Measurements from ENCODE around the gene OR2V1. TPM values are rescaled to one million over a fixed set of nuclear protein-coding genes. Genes with fewer than 3 reads are reported as not detected.

OR2V1 gene
- total RNA-seq, 6 experiments from 2014 or later: not detected

DNA sequence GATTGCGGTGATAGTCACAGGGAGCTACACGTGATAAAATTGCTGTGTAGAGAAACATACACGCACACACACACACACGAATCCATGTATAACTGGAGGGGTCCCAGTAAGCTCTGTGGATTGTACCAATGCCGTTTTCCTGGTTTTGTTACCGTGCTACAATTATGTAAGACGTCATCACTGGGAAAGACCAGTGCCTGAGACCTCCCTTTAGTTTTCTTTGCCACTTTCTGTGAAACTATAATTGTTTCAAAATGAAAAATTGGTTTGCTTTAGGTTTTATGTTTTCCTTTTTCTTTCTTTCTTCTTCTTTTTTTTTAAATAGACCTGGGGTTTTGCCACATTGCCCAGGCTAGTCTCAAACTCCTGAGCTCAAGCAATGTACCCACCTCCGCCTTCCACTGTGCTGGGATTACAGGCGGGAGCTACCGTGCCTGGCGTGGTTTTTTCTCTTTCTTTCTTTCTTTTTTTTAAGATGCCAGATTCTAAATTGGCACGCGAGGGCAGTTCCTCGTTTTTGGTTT lies 37.7 kb upstream of the OR2V1 start:
- H3K27me3 ChIP-seq: peaks cover 0 to 23% of the 10 kb centered on the region in 2 donors

DNA sequence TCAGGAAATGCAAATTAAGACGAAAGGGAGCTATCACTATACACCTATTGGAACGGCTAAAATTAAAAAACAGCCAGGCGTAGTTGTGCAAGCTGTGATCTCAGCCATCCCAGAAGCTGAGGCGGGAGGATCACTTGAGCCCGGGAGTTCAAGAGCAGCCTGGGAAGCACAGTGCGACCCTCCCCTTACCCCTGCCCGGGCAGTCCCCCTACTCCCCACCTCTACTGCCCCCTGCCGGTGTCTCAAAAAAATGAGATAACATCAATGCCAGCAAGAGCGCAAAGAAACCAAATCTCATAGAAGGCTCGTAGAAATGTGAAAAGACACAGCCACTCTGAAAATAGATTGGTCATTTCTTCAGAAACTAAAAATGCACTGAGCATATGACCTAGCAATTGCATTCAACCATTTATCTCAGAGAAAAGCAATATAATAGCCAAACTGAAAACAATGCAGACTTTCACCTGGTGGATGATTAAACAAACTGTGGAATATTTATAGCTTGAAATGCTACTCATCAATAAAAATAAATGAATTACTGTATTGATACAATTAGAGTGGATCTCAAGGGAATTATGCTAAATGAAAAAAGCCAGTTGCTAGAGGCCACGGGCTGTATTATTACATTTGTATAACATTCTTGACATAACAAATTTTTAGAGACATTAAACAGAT lies 37.0 kb upstream of the OR2V1 start:
- Histone ChIP-seq H3K4me1 (no peaks in the 10 kb centered on the region), H3K4me3 (no peak overlapping the region), H3K27ac (no peak overlapping the region), H3K36me3 (no peaks in the 10 kb centered on the region), H3K9me3 (no peaks in the 10 kb centered on the region), H3K27me3 (peaks cover 0 to 20% of the 10 kb centered on the region in 2 donors)
- no peak for TF ChIP-seq POLR2A (IDR thresholded peaks at IDR 0.05)
- TF ChIP-seq, protein P1, sequence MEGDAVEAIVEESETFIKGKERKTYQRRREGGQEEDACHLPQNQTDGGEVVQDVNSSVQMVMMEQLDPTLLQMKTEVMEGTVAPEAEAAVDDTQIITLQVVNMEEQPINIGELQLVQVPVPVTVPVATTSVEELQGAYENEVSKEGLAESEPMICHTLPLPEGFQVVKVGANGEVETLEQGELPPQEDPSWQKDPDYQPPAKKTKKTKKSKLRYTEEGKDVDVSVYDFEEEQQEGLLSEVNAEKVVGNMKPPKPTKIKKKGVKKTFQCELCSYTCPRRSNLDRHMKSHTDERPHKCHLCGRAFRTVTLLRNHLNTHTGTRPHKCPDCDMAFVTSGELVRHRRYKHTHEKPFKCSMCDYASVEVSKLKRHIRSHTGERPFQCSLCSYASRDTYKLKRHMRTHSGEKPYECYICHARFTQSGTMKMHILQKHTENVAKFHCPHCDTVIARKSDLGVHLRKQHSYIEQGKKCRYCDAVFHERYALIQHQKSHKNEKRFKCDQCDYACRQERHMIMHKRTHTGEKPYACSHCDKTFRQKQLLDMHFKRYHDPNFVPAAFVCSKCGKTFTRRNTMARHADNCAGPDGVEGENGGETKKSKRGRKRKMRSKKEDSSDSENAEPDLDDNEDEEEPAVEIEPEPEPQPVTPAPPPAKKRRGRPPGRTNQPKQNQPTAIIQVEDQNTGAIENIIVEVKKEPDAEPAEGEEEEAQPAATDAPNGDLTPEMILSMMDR (IDR thresholded peaks at IDR 0.05): peak; percentile 4 to 26 (median 18)
- 15% methylated on average over 11 of the region's 11 CpGs for WGBS (ENCODE audit: insufficient coverage, low coverage, low lambda C conversion rate, missing lambda C conversion rate)
- no peak for DNase-seq
- intact Hi-C loops (cut with DNase I): no loop called here
- ATAC-seq: no peak

More for the DNA sequence above, 37.7 kb upstream of the OR2V1 start:
- intact Hi-C loops (cut with DNase I): no loop called here
- no peaks in the 10 kb centered on the region for H3K36me3 ChIP-seq
- no peak for DNase-seq
- H3K9me3 ChIP-seq: no peaks in the 10 kb centered on the region
- TF ChIP-seq POLR2A (IDR thresholded peaks at IDR 0.05): no peak
- TF ChIP-seq, protein P1 (IDR thresholded peaks at IDR 0.05): no peak
- no peaks in the 10 kb centered on the region for H3K4me1 ChIP-seq
- no peak for ATAC-seq
- H3K4me3 ChIP-seq: no peak overlapping the region
- 38% methylated on average over 14 of the region's 14 CpGs for WGBS (ENCODE audit: insufficient coverage, low coverage, low lambda C conversion rate, missing lambda C conversion rate)
- no peak overlapping the region for H3K27ac ChIP-seq

DNA sequence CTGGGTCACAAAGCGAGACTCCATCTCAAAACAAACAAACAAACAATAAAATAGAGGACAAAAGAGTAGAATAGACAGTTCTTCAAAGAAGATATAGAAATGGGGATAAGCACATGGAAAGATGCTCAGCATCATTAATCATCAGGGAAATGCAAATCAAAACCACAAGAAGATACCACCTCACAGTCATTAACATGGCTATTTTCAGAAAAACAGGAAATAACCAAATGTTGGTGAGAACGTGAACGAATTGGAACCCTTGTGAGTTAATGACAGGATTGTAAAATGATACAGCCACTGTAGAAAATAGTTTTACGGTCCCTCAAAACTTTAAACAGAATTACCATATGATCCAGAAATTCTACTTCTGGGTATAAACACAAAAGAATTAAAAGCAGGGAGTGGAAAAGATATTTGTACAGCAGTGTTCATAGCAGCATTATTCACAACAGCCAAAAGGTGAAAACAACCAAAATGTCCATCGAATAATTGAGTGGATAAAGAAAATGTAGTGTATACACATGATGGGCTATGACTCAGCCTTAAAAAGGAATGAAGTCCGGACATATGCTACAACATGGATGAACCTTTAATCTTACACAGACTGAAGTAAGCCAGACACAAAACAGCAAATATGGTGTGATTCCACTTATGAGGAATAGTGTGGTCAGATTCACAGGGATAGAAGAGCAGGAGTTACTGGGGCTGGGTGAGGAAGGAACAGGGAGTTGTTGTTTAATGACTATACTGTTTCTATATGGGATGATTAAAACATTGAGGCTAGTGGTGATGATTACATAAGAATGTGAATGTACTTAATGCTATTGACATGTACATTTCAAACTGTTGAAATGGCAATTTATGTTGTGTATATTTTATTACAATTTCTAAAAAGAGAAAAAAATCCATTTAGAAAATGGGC lies 36.1 kb upstream of the OR2V1 start:
- Histone ChIP-seq H3K4me3 (no peak overlapping the region), H3K27me3 (peaks cover 0 to 17% of the 10 kb centered on the region in 2 donors), H3K27ac (no peak overlapping the region), H3K36me3 (no peaks in the 10 kb centered on the region), H3K9me3 (no peaks in the 10 kb centered on the region), H3K4me1 (no peaks in the 10 kb centered on the region)
- intact Hi-C loops (cut with DNase I): no loop called here
- 49% methylated on average over 6 of the region's 6 CpGs for WGBS (ENCODE audit: insufficient coverage, low coverage, low lambda C conversion rate, missing lambda C conversion rate)
- DNase-seq: no peak
- ATAC-seq: no peak
- no peak for TF ChIP-seq POLR2A (IDR thresholded peaks at IDR 0.05)
- TF ChIP-seq, protein P1 (IDR thresholded peaks at IDR 0.05): no peak

DNA sequence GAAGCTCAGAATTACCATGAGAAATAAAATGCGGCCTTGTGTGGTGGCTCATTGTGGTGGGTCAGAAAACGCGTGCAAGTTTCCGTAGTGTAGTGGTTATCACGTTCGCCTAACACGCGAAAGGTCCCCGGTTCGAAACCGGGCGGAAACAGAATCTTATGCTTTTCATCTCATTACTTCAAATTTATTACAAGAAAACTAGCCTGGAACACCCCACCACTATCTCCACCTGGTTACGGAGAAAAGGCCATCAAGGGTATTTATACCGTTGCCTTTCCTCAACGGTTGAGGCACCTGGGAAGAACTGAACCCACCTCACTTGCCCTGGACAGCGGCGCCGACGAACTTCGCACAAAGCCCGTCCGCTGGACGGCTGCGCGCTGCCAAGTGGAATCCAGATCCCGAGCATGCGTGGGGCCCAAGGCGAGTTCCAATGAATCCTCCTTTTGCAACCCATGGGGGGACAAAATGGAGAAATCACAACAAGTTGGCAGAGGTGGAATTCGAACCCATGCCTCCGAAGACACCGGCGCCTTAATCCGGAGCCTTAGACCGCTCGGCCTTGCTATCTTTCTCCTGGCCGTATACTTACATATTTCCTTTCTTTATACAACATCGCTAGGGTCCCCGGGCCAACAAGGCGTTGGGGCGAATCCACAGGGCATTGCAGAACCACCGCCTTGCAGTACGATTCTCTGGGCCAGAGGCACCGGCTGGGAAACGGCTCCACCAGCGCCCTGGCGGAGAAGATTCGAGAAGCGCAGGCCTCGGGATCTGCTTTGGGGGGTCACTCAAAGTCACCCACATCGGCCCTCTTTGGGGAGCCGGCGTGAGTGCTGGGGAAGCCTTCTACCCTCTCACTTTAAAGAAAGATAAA lies 33.3 kb upstream of the OR2V1 start:
- 5% methylated on average over 20 of the region's 52 CpGs for WGBS (ENCODE audit: insufficient coverage, low coverage, low lambda C conversion rate, missing lambda C conversion rate)
- intact Hi-C loops (cut with DNase I): no loop called here
- ATAC-seq (no peak), DNase-seq (no peak)
- Histone ChIP-seq H3K4me1 (no peaks in the 10 kb centered on the region), H3K36me3 (no peaks in the 10 kb centered on the region), H3K27me3 (peaks cover 0 to 10% of the 10 kb centered on the region in 2 donors), H3K9me3 (no peaks in the 10 kb centered on the region), H3K4me3 (no peak overlapping the region), H3K27ac (no peak overlapping the region)
- TF ChIP-seq, protein P1 (IDR thresholded peaks at IDR 0.05): no peak
- no peak for TF ChIP-seq POLR2A (IDR thresholded peaks at IDR 0.05)
